KMS-11 (cell line): ENCODE results near the gene MINDY1.

Source experiments
- H2AFZ ChIP-seq: fragments of 200-600 bp; sonication (generic); 2 replicates; pipeline ENCODE4 v1.6.1; 2016; ENCODE audit warnings: antibody characterized with exemption, mixed run types, low read depth
- H3K27ac ChIP-seq: fragments of 200-600 bp; sonication (generic); 2 replicates; pipeline ENCODE4 v1.6.1; 2016; ENCODE audit warnings: mild to moderate bottlenecking, mixed run types
- H3K27me3 ChIP-seq: fragments of 200-600 bp; sonication (generic); 2 replicates; pipeline ENCODE4 v1.6.1; 2017; ENCODE audit warnings: mild to moderate bottlenecking, low read depth, mixed run types, moderate library complexity; ENCODE audit not compliant: insufficient read depth
- H3K36me3 ChIP-seq: fragments of 200-600 bp; sonication (generic); 2 replicates; pipeline ENCODE4 v1.6.1; 2017; ENCODE audit warnings: mild to moderate bottlenecking, mixed run types; ENCODE audit not compliant: insufficient read depth
- H3K4me1 ChIP-seq: fragments of 200-600 bp; sonication (generic); 2 replicates; pipeline ENCODE4 v1.6.1; 2016; ENCODE audit warnings: mild to moderate bottlenecking, low read depth, mixed run types; ENCODE audit not compliant: poor library complexity, severe bottlenecking
- H3K4me2 ChIP-seq: fragments of 200-600 bp; sonication (generic); 2 replicates; pipeline ENCODE4 v1.7.0; 2016; ENCODE audit warnings: mild to moderate bottlenecking, mixed run types
- H3K4me3 ChIP-seq: fragments of 200-600 bp; sonication (generic); IDR thresholded peaks from 2 replicates; pipeline ENCODE4 v1.6.1; 2017; ENCODE audit warnings: low read depth, low read length, mixed read lengths; ENCODE audit not compliant: insufficient read depth
- H3K79me2 ChIP-seq: fragments of 200-600 bp; sonication (generic); 2 replicates; pipeline ENCODE4 v1.6.1; 2016; ENCODE audit warnings: low read depth, mixed run types; ENCODE audit not compliant: insufficient read depth
- H3K9ac ChIP-seq: fragments of 200-600 bp; sonication (generic); 2 replicates; pipeline ENCODE4 v1.6.1; 2016; ENCODE audit warnings: mild to moderate bottlenecking, mixed run types
- H4K20me1 ChIP-seq: fragments of 200-600 bp; sonication (generic); 2 replicates; pipeline ENCODE4 v1.6.1; 2016; ENCODE audit warnings: mild to moderate bottlenecking, mixed run types; ENCODE audit not compliant: insufficient read depth
- CTCF ChIP-seq: fragments of 200-600 bp; sonication (generic); conservative IDR thresholded peaks from 2 replicates; pipeline ENCODE4 v1.6.1; 2017; ENCODE audit warnings: low read depth, mild to moderate bottlenecking, antibody characterized with exemption, low read length, moderate library complexity, mixed read lengths

The MINDY1 gene

DNA sequence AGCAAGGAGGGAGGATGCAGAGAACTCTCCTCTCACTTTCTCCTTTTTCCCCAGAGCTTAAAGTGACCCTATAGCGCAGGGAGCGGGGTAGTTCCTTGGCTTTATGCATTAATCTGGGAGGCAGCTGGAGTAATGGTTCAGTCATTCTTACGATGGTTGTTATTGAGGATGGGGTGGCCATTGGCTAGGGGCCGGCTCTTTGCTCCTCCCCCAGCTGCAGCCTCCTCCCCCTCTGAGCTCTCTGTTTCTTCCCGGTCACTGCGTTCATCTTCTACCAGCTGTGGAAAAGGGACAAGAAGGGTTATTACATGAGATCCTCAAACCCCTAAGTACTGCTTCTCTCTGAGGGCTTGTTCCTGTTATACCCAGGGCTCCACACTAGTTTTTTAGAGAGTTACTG, 40.7 kb downstream of the MINDY1 start:
- Histone ChIP-seq H3K9ac (no peak overlapping the region), H3K4me1 (peaks cover 6% of the 10 kb centered on the region), H3K79me2 (peaks cover 23% of the 10 kb centered on the region), H3K27me3 (no peaks in the 10 kb centered on the region), H2AFZ (no peak overlapping the region), H3K36me3 (peaks cover 39% of the 10 kb centered on the region; the same call in 1 of the 2 replicates), H3K27ac (no peak overlapping the region), H3K4me2 (no peak overlapping the region), H3K4me3 (no peak overlapping the region), H4K20me1 (peaks cover 6% of the 10 kb centered on the region; the same call in 1 of the 2 replicates)
- TF ChIP-seq CTCF: no peak

- Histone ChIP-seq H3K4me1 (peaks cover 2% of the 10 kb centered on the region), H3K9ac (no peak overlapping the region), H3K27me3 (no peaks in the 10 kb centered on the region), H2AFZ (no peak overlapping the region), H3K36me3 (peaks cover 39% of the 10 kb centered on the region; the same call in 1 of the 2 replicates), H3K4me3 (no peak overlapping the region), H3K27ac (no peak overlapping the region), H4K20me1 (0 out of 2 replicates have a peak, but pooled peaks cover 2% of the 10 kb centered on the region), H3K79me2 (peaks cover 19% of the 10 kb centered on the region), H3K4me2 (no peak overlapping the region)
- TF ChIP-seq CTCF: no peak
Observed at GRCh38 chr1:150965605-150966004, 41.1 kb downstream of the MINDY1 start.

DNA sequence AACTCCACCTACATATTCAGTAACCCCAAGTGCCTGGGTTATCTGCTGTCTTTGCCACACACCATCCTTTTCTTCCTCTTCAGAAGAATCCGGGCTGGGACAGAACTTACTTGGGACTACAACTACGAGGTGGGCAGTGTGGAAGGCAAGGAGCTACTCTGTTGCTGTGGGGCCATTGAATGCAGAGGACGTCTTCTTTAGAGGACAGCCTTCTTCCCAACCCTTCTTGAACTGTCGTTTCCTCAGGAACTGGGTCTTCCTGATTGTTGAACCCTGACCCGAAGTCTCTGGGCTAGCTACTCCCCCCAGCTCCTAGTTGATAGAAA, 42.6 kb downstream of the MINDY1 start:
- H3K9ac ChIP-seq: no peak overlapping the region
- H3K4me2 ChIP-seq: no peak overlapping the region
- H3K4me1 ChIP-seq: no peaks in the 10 kb centered on the region
- TF ChIP-seq CTCF: no peak
- no peak overlapping the region for H3K27ac ChIP-seq
- H3K27me3 ChIP-seq: no peaks in the 10 kb centered on the region
- H3K4me3 ChIP-seq: no peak overlapping the region
- H3K79me2 ChIP-seq: peaks cover 5% of the 10 kb centered on the region; the same call in 1 of the 2 replicates
- peaks cover 39% of the 10 kb centered on the region; the same call in 1 of the 2 replicates for H3K36me3 ChIP-seq
- H4K20me1 ChIP-seq: no peaks in the 10 kb centered on the region
- H2AFZ ChIP-seq: no peak overlapping the region

DNA sequence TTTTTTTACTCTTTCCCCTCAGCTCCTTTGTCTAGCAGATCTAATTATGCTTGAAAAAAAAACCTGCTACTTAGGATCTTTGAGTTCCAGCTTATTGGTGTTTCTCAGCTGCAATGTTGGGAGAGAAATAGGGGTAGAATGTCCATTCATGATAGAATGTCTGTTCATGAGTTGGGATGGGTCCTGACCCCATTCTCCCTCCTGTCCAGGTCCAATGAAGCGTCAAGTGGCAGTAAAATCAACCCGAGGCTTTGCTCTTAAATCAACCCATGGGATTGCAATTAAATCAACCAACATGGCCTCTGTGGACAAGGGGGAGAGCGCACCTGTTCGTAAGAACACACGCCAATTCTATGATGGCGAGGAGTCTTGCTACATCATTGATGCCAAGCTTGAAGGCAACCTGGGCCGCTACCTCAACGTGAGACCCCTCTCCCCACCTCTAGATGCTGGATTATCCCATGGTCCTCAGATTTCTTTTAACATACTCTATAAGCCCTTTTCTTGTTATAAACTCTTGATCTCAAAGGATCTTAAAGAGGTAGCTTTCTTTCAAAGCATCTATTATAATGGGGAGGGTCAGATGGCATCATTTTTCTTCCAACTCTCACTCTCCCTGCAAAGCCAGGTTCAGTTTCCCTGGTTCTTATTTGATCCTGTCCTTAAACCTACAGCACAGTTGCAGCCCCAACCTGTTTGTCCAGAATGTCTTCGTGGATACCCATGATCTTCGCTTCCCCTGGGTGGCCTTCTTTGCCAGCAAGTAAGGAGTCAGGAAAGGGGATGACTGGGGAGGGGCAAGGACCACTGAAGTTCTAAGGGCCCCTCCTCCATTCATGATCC, 43.2 kb downstream of the MINDY1 start:
- no peak overlapping the region for H3K27ac ChIP-seq
- no peaks in the 10 kb centered on the region; the same call in 1 of the 2 replicates for H3K79me2 ChIP-seq
- H3K4me2 ChIP-seq: no peak overlapping the region
- H3K27me3 ChIP-seq: no peaks in the 10 kb centered on the region
- H3K4me1 ChIP-seq: no peaks in the 10 kb centered on the region
- no peak overlapping the region for H2AFZ ChIP-seq
- no peaks in the 10 kb centered on the region for H4K20me1 ChIP-seq
- H3K4me3 ChIP-seq: no peak overlapping the region
- no peak for TF ChIP-seq CTCF
- H3K9ac ChIP-seq: no peak overlapping the region
- peaks cover 35% of the 10 kb centered on the region; the same call in 1 of the 2 replicates for H3K36me3 ChIP-seq
